H1 (cell line): ENCODE results near the gene SIK3. TPM values are rescaled to one million over a fixed set of nuclear protein-coding genes. Genes with fewer than 3 reads are reported as not detected.

Source experiments
- EP300 ChIP-seq, 2 experiments: IDR thresholded peaks; 1 replicate in 1 of 2; 2 replicates in 1 of 2; pipeline ENCODE4 v1.6.1; 2011 to 2012; ENCODE audit warnings: low read depth in 2 of 2, low read length in 2 of 2, mild to moderate bottlenecking in 2 of 2, borderline replicate concordance in 1 of 2, inconsistent platforms in 1 of 2, moderate library complexity in 1 of 2
- polyA plus RNA-seq, 7 experiments: library from polyadenylated mRNA; depleted of rRNA in 3 of 7; stranded (reverse) in 5 of 7; unstranded in 2 of 7; fragments of >200 nt in 5 of 7; fragments of 200-250 nt in 2 of 7; gene quantifications; 1 replicate in 5 of 7; 2 replicates in 1 of 7; 4 replicates in 1 of 7; pipeline versions ENCODE4 v1.2.1 to v1.2.3, GENCODE V29; 2011 to 2013; ENCODE audit warnings: missing spikeins in 2 of 7, mixed read lengths in 2 of 7
- total RNA-seq: library from RNA; stranded (reverse); fragmentation: NEBNext Ultra II Directional; extraction: Animal tissue kit (Norgen Biotek cat#: 25700); gene quantifications from 2 replicates; pipeline ENCODE4 v1.2.1, GENCODE V29; 2021
- TF ChIP-seq, protein P1 (sequence below): IDR thresholded peaks from 2 replicates; pipeline ENCODE4 v1.6.1; 2011; ENCODE audit warnings: low read length, improper control_type of control experiment

Gene SIK3
- total and polyA plus RNA-seq, 2 of the 8 experiments (the other 6 are each of a cell fraction or from before 2014, with no cell fraction given): 19.9 to 32.1 TPM

DNA sequence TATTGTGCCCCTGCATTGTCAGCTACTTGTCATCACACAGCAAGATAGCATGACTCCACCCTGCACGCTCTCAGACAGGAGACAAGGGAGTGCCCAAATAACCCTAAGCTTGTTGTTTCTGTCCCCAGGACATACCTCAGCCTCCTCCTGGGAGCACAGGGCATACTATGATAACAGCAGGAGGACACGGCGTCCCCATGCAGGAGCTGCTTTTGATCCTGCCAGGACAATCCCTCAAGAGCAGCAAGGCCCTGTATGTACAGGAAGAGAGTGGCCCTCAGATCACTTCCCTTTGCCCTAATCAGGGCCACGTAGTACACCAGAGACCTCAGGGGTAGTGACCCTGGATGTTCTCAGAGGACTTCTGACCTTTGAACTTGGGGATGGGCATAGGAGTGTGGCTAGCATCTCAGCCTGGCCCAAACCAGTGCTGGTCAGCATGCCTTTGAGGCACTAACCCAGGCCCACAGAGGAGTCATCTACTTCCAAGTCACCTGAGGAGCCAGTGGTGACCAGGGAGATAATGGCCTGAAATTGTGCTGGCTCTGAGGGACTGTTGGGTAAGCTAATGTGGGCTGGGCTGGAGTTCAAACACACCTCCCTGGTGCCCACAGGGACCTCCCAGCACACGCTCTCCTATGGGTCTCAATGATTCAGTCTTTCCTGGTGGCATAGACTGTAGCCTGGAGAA lies 284.3 kb downstream of the SIK3 start (continued):
- TF ChIP-seq, protein P1, sequence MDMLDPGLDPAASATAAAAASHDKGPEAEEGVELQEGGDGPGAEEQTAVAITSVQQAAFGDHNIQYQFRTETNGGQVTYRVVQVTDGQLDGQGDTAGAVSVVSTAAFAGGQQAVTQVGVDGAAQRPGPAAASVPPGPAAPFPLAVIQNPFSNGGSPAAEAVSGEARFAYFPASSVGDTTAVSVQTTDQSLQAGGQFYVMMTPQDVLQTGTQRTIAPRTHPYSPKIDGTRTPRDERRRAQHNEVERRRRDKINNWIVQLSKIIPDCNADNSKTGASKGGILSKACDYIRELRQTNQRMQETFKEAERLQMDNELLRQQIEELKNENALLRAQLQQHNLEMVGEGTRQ: no peak
- TF ChIP-seq EP300 (IDR thresholded peaks at IDR 0.05; ENCODE audit: borderline replicate concordance in 1 of 2, low read depth in 2 of 2, low read length in 2 of 2): no peak
